ENCODE measurements around the gene LBHD2. TPM values are rescaled to one million over a fixed set of nuclear protein-coding genes. Genes with fewer than 3 reads are reported as not detected.

The LBHD2 gene
- total RNA-seq, 2 experiments from 2014 or later: not detected

- Mint-ChIP-seq H3K4me3 (no peak overlapping the region), H3K27ac (no peak overlapping the region), H3K9me3 (no peaks in the 10 kb centered on the region), H3K4me1 (ENCODE audit: low read depth) (no peaks in the 10 kb centered on the region), H3K27me3 (ENCODE audit: low read depth) (no peaks in the 10 kb centered on the region), H3K36me3 (ENCODE audit: low read depth) (no peaks in the 10 kb centered on the region)
- CTCF ChIA-PET: no interaction called here
- DNase-seq: no peak
- intact Hi-C loops (cut with micrococcal nuclease): no loop called here
Observed at GRCh38 chr14:103071544-103072251, 12.3 kb upstream of the LBHD2 start.

- DNase-seq: no peak
- Mint-ChIP-seq H3K4me1 (ENCODE audit: low read depth) (no peaks in the 10 kb centered on the region), H3K27me3 (ENCODE audit: low read depth) (no peaks in the 10 kb centered on the region), H3K4me3 (no peak overlapping the region), H3K36me3 (ENCODE audit: low read depth) (no peaks in the 10 kb centered on the region), H3K27ac (no peak overlapping the region), H3K9me3 (no peaks in the 10 kb centered on the region)
- intact Hi-C loops (cut with micrococcal nuclease): no loop called here
- CTCF ChIA-PET: interaction anchor here (2.2 kb wide), 1 partner anchor 32 kb away, joined by 11 read pairs; no protein-coding TSS in a partner anchor
Observed at GRCh38 chr14:103072595-103073366, 11.2 kb upstream of the LBHD2 start.

GRCh38 chr14:103073367-103073875 lies 10.6 kb upstream of the LBHD2 start:
- no peaks in the 10 kb centered on the region for H3K4me1 Mint-ChIP-seq (ENCODE audit: low read depth)
- no peaks in the 10 kb centered on the region for H3K27me3 Mint-ChIP-seq (ENCODE audit: low read depth)
- no peaks in the 10 kb centered on the region for H3K36me3 Mint-ChIP-seq (ENCODE audit: low read depth)
- intact Hi-C loops (cut with micrococcal nuclease): no loop called here
- no peaks in the 10 kb centered on the region for H3K9me3 Mint-ChIP-seq
- no peak overlapping the region for H3K27ac Mint-ChIP-seq
- CTCF ChIA-PET: interaction anchor here (2.2 kb wide), 1 partner anchor 31 kb away, joined by 11 read pairs; no protein-coding TSS in a partner anchor
- H3K4me3 Mint-ChIP-seq: no peak overlapping the region
- DNase-seq: no peak

GRCh38 chr14:103073876-103074728 lies 9.9 kb upstream of the LBHD2 start:
- no peak for DNase-seq
- no peaks in the 10 kb centered on the region for H3K36me3 Mint-ChIP-seq (ENCODE audit: low read depth)
- CTCF ChIA-PET: interaction anchor here (1.0 to 2.2 kb wide), 7 partner anchors 9 to 218 kb away, joined by 3 to 11 read pairs (median 5); no protein-coding TSS in a partner anchor
- H3K9me3 Mint-ChIP-seq: no peaks in the 10 kb centered on the region
- H3K4me3 Mint-ChIP-seq: no peak overlapping the region
- H3K4me1 Mint-ChIP-seq (ENCODE audit: low read depth): no peaks in the 10 kb centered on the region
- no peaks in the 10 kb centered on the region for H3K27me3 Mint-ChIP-seq (ENCODE audit: low read depth)
- no peak overlapping the region for H3K27ac Mint-ChIP-seq
- intact Hi-C loops (cut with micrococcal nuclease): loop anchor here (2.0 kb wide), 2 partner anchors 15 to 111 kb away; no protein-coding TSS in a partner anchor

GRCh38 chr14:103074729-103075367 lies 9.2 kb upstream of the LBHD2 start:
- intact Hi-C loops (cut with micrococcal nuclease): loop anchor here (1.0 to 5.0 kb wide), 8 partner anchors 16 to 472 kb away; partner anchors contain the start of genes MARK3 and TRAF3
- DNase-seq: no peak
- no peaks in the 10 kb centered on the region for H3K36me3 Mint-ChIP-seq (ENCODE audit: low read depth)
- H3K4me3 Mint-ChIP-seq: no peak overlapping the region
- H3K27ac Mint-ChIP-seq: no peak overlapping the region
- H3K4me1 Mint-ChIP-seq (ENCODE audit: low read depth): no peaks in the 10 kb centered on the region
- H3K9me3 Mint-ChIP-seq: no peaks in the 10 kb centered on the region
- CTCF ChIA-PET: interaction anchor here (0.7 to 2.2 kb wide), 11 partner anchors 10 to 380 kb away, joined by 3 to 11 read pairs (median 5); no protein-coding TSS in a partner anchor
- no peaks in the 10 kb centered on the region for H3K27me3 Mint-ChIP-seq (ENCODE audit: low read depth)

- intact Hi-C loops (cut with micrococcal nuclease): loop anchor here (1.0 to 5.0 kb wide), 6 partner anchors 62 to 469 kb away; partner anchors contain the start of genes MARK3 and TRAF3
- H3K27ac Mint-ChIP-seq: no peak overlapping the region
- CTCF ChIA-PET: interaction anchor here (0.6 to 1.9 kb wide), 7 partner anchors 10 to 250 kb away, joined by 3 to 10 read pairs (median 4); no protein-coding TSS in a partner anchor
- no peaks in the 10 kb centered on the region for H3K36me3 Mint-ChIP-seq (ENCODE audit: low read depth)
- no peaks in the 10 kb centered on the region for H3K27me3 Mint-ChIP-seq (ENCODE audit: low read depth)
- H3K4me1 Mint-ChIP-seq (ENCODE audit: low read depth): no peaks in the 10 kb centered on the region
- no peak overlapping the region for H3K4me3 Mint-ChIP-seq
- DNase-seq: peak; percentile 85
- no peaks in the 10 kb centered on the region for H3K9me3 Mint-ChIP-seq
Observed at GRCh38 chr14:103078420-103078749, 5.6 kb upstream of the LBHD2 start.

GRCh38 chr14:103078860-103079587 lies 5.0 kb upstream of the LBHD2 start:
- CTCF ChIA-PET: interaction anchor here (0.6 to 1.9 kb wide), 7 partner anchors 11 to 249 kb away, joined by 3 to 10 read pairs (median 4); no protein-coding TSS in a partner anchor
- H3K36me3 Mint-ChIP-seq (ENCODE audit: low read depth): no peaks in the 10 kb centered on the region
- H3K4me3 Mint-ChIP-seq: no peak overlapping the region
- no peaks in the 10 kb centered on the region for H3K27me3 Mint-ChIP-seq (ENCODE audit: low read depth)
- H3K9me3 Mint-ChIP-seq: no peaks in the 10 kb centered on the region
- no peaks in the 10 kb centered on the region for H3K4me1 Mint-ChIP-seq (ENCODE audit: low read depth)
- intact Hi-C loops (cut with micrococcal nuclease): loop anchor here (1.0 to 5.0 kb wide), 6 partner anchors 62 to 468 kb away; partner anchors contain the start of genes MARK3 and TRAF3
- DNase-seq: no peak
- H3K27ac Mint-ChIP-seq: no peak overlapping the region

- no peak overlapping the region for H3K27ac Mint-ChIP-seq
Observed at GRCh38 chr14:103081951-103082350, 2.1 kb upstream of the LBHD2 start.

GRCh38 chr14:103085106-103086091 lies 1.4 kb downstream of the LBHD2 start:
- Mint-ChIP-seq H3K4me1 (ENCODE audit: low read depth) (no peaks in the 10 kb centered on the region), H3K4me3 (no peak overlapping the region), H3K27me3 (ENCODE audit: low read depth) (peaks cover 7% of the 10 kb centered on the region), H3K9me3 (no peaks in the 10 kb centered on the region), H3K27ac (no peak overlapping the region), H3K36me3 (ENCODE audit: low read depth) (no peaks in the 10 kb centered on the region)
- intact Hi-C loops (cut with micrococcal nuclease): no loop called here
- CTCF ChIA-PET: interaction anchor here (4.2 kb wide), 1 partner anchor 20 kb away, joined by 15 read pairs; no protein-coding TSS in a partner anchor
- no peak for DNase-seq

More at GRCh38 chr14:103081951-103082350, 2.1 kb upstream of the LBHD2 start:
- peaks cover 7% of the 10 kb centered on the region for H3K27me3 Mint-ChIP-seq (ENCODE audit: low read depth)
- no peak for DNase-seq
- no peaks in the 10 kb centered on the region for H3K9me3 Mint-ChIP-seq
- H3K4me1 Mint-ChIP-seq (ENCODE audit: low read depth): no peaks in the 10 kb centered on the region
- intact Hi-C loops (cut with micrococcal nuclease): no loop called here
- CTCF ChIA-PET: interaction anchor here (0.5 kb wide), 1 partner anchor 209 kb away, joined by 5 read pairs; no protein-coding TSS in a partner anchor
- H3K4me3 Mint-ChIP-seq: no peak overlapping the region
- H3K36me3 Mint-ChIP-seq (ENCODE audit: low read depth): no peaks in the 10 kb centered on the region

- peaks cover 7% of the 10 kb centered on the region for H3K27me3 Mint-ChIP-seq (ENCODE audit: low read depth)
- no peaks in the 10 kb centered on the region for H3K9me3 Mint-ChIP-seq
- H3K36me3 Mint-ChIP-seq (ENCODE audit: low read depth): no peaks in the 10 kb centered on the region
- intact Hi-C loops (cut with micrococcal nuclease): no loop called here
- H3K27ac Mint-ChIP-seq: no peak overlapping the region
- CTCF ChIA-PET: interaction anchor here (0.6 to 4.2 kb wide), 2 partner anchors 18 to 33 kb away, joined by 3 to 15 read pairs; no protein-coding TSS in a partner anchor
- no peak for DNase-seq
- H3K4me1 Mint-ChIP-seq (ENCODE audit: low read depth): peaks cover 3% of the 10 kb centered on the region
- no peak overlapping the region for H3K4me3 Mint-ChIP-seq
Observed at GRCh38 chr14:103086771-103087342, 2.8 kb downstream of the LBHD2 start.

All from activated naive CD4-positive, alpha-beta T cell treated with anti-CD3 and anti-CD28 coated beads for 36 hours (primary cell).